GM19452 (cell line): ENCODE measurements around the gene ZBTB45.

Source experiments
- ATAC-seq: cut with Tn5 transposase; IDR thresholded peaks from one replicate; pipeline ENCODE4 v1.9.1; 2021; ENCODE audit not compliant: unreplicated experiment

The ZBTB45 gene

DNA sequence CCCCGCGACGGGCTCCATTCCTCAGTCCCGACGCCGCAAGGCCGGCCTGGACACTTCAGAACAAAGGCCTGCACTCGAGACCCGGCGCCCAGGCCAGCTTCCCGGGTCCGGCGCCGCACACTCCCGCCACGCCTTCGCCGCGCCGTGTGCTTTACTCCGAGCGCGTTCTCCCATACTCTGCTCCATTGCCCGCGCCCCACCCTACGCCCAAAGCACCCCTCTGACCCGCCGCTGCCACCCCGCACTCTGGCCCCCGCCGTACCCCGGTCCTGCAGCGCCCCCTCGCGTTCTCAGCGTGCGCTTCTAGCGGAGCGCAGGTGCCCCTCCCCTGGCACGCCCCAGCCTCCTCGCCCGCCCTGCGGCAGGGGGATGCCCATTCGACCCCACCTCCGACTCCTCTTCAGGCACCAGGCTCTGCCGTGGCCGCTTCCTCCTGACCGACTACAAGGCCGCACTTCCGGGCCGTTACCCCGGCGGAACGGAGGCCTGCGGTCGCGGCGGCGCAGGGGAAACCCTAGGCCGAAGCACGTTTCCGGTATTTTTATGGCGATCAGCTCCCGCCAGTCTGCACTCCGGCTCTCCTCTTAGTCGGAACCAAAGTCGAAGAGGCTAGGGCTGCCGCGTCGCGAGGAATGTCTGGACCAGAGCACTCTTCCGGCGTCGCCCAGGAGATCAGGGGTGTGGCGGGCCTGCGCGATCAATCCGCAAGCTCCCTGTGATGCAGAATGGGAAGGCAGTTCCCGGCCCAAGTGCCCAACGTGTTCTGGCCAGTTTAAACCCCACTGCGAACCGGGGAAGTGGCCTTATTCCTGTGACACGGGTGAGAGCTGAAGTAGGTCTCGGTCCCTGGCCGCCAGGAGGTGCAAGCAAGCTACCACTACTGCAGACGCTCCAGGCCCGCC lies at the start of gene ZBTB45:
ZBTB45 (minus strand) TSS at position 456 of the 902 bp plus-strand sequence. CDS start 2,137 bp downstream, outside the sequence.
- peak; percentile 85 for ATAC-seq

DNA sequence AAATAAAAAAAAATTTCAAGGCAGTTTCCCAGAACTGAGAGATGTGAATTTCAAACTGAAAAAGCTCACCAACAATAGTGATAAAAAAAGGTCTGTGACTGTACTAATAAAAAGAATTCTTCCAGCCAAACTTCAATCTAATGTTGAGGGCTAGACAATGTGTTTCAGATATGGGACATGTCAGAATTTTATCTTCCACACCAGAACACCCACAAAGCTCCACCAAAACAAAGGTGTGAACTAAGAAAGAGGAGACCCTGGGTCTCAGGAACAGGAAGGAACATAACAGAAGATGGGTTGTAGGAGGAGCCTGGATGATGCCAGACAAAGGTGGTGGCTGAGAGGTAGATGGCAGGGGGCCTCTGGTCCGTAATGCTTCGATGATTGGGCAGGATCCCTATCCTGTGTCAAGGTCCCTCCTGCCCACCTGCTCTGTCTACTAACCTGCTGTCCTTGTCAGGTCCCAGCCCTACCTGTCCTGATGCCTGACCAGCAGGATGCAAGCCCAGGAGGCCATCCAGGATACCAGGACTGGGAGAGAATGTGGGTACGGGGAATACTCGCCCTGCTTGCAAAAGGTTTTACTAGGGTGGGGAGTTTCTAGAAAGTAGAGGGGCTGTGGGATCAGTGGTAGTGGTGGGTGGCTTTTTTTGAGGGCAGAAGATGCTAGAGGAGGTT lies 49.0 kb upstream of the ZBTB45 start:
- ATAC-seq = no peak

DNA sequence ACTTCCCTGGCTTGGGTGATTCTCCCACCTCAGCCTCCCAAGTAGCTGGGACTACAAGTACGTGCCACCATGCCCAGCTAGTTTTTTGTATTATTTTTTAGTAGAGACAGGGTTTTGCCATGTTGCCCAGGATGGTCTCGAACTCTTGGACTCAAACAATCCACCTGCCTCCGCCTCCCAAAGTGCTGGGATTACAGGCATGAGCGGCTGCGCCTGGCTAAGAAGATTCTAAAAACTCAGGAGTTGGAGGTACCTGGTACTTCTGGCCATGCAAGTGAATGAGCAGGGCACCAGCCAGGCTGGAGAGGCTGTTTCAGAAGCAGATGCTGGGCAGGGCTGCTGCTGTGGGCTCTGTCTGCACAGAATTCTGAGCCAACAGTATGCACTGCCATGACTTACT lies 47.4 kb upstream of the ZBTB45 start:
- ATAC-seq = no peak

DNA sequence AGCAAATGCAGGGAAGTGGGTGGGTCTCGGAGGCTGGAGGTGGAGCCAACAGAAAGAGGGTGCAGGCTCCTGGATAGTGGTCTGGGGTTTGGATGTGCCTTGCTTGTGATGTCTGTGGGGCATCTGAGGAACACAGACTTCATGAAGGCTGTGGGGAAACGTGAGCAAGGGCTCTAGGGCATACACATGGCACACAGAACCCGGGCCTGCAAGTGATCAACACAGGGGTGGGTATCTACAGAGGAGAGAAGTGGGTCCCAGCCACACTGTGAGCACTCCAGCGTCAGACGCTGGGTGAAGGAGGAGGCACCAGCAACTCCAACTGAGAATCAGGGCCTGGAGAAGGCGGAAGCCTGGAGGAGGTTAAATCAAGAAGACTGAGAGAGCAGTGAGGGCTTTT lies 44.2 kb upstream of the ZBTB45 start:
- ATAC-seq = no peak

DNA sequence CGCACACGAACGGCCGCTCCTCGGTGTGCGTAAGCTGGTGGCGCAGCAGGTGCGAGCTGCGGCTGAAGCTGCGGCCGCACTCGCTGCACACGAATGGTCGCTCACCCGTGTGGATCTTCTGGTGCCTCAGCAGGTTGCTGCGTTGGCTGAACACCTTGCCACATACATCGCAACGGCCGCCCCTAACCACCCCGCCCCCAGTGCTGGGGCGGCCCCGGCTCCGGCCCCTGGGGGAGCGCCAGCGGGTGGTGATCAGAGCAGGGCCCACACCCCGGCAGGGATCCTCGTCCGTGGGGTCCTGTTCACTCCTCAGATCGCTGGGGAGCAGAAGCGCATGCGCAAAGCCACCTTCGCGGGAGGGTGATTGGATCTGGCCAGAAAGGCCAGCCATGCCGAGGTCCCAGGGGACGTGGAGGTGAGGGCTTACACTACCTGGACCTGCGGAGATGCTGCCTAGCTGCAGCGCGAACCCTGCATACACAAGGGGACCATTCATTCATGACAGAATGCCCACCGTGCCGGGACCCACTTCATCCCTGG lies 43.5 kb upstream of the ZBTB45 start:
- no peak for ATAC-seq

DNA sequence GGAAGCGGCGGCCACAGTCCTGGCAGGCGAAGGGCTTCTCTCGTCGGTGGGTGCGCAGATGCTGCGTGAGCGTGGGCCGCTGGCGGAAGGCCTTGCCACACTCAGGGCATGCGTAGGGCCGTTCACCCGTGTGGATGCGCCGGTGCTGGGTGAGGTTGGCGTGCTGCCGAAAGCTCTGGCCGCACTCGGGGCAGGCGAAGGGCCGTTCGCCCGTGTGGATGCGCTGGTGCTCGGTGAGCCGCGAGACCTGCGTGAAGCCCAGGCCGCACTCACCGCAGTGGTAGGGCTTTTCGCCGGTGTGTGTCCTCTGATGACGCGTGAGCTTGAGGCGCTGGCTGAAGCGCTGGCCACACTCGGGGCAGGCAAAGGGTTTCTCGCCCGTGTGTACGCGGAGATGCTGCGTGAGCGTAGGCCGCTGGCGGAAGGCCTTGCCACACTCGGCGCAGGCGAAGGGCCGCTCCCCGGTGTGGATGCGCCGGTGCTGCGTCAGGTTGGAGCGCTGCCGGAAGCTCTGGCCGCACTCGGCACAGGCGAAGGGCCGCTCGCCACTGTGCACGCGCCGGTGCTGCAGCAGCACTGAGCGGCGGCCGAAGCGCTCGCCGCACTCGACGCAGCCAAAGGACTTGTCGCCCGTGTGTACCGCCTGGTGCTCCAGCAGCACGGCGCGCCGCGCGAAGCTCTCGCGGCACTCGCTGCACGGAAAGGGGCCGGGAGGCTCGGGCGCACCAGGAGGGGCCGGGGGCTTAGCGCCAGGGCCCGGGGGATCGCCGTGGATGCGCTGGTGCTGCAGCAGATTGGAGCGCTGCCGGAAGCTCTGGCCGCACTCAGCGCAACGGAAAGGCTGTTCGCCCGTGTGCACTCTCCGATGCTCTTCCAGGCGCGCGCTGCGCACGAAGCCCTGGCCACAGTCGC lies 42.8 kb upstream of the ZBTB45 start:
- no peak for ATAC-seq

DNA sequence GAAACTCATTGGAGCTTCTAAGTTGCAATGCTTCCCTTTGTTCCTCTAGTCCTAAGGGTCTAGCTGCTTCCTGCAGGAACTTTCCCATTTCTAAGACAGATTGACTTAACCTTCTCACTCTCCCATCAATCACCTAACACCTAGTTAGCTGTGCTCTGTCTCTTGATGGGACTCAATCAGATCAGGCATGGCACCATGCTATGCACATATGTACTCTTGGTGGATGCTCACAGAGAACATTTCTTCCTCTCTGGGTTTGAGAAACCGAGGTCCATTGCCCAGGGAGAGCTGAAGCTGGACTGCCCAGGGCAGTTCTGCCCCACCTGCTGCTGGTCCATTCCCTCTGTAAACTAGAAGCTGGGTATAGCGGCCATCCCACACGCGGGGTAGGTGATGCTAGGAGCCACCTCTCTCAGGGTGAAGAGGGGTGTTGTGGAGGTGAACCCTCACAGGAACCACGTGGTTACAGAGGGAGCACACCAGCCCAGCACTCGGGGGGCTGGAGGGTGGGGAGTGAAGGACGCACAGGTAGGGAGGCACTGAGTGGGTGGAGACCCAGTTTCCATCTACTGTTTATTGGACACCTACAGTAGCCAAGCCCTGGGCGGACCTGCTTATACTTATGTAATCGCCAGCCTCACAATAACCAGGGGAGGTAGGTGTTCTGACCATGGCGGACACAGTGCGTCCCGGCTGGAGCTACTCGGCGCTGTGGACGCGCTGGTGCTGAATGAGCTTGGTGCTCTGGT lies 41.9 kb upstream of the ZBTB45 start:
- no peak for ATAC-seq

DNA sequence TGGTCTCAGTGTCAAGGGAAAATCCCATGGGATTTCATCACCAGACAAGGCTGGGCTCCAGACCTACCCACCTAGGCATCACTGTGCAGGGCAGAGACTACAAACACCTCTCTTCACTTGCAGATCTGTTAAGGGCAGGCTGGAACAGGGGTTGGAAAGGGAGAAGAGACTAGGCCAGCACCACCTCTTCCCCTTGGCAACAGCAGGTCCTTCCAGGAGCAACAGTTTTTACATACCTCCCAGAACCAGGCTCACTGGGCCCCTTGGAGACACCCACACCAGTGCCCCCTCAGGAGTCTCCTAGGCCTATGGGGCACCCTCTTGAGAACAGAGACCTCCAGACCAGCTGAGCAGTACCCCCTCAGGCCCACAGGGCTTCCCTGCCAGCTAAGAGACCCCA lies 41.3 kb upstream of the ZBTB45 start:
- no peak for ATAC-seq

DNA sequence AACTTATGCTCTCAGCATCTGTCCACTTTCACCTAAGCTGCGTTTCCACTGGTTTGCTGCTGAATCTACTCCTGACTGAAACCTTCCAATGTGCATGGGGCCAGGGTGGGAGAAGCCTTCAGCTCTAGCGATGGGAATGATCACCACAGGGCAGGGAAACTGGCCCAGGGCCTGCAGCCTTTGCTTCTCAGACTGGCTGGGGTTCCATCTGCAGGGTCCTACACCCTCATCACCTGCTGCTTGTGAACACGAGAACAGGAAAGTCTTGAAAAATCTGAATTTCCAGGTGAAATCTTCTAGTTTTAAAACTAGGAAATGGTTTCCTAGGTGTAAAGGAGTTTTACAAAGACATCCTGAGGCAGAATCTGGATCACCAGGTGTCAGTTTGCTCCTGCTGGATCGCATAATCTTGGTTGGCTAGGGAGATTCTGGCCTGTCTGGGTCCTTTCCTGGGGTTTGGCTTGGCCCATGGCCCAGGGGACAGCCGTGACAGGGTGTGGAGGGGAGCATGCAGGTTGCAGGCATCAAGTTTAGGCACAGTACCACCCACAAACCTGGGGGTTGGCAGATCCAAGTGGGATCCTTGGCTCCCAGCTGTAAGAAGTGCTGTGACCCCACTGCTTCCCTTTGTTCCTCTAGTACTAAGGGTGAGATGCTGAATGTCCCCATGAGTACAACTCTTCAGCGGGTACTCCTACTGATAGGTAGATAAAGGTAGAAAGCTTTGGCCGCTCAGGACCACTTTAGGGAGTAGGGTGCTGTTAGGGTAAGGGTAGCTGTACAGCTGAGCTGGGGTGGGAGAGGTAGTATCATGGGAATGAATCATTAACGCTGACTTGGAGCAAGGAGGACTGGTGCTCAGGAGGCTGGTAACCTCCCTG lies 40.6 kb upstream of the ZBTB45 start:
- ATAC-seq = no peak

DNA sequence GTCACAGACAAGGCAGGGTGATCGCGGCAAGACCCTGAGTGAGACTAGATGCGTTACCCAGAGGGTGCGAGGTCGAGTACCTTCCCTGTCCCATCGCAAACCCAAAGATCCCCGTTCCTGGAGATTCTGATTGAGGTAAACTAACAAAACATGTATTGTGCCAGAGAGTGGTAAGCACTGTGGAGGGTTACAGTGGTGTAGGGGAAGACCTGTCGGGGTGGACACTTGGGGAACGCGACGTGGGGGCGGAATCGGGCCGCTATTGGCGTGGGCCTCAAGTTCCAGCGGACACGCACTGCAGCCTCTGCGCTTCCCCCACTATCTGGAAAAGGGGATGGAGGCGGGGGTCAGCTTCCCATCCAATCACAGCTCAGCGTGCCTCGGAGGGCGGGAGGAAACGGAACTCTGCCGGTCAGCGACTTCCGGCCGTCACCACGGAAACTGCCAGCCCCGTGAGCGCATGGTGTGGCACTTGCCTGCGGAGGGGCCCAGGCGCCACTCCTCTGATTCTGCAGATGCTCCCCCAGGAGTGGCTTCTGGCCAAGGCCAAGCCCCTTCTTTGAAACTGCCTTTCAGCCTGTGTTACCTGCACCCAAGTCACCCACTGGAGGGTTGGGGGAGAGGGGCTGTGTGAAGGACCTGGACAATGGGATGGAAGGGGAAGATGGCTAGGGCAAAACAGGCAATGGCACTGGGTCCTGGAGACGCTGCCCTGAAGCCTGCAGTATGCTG lies 39.8 kb upstream of the ZBTB45 start:
- ATAC-seq = no peak

DNA sequence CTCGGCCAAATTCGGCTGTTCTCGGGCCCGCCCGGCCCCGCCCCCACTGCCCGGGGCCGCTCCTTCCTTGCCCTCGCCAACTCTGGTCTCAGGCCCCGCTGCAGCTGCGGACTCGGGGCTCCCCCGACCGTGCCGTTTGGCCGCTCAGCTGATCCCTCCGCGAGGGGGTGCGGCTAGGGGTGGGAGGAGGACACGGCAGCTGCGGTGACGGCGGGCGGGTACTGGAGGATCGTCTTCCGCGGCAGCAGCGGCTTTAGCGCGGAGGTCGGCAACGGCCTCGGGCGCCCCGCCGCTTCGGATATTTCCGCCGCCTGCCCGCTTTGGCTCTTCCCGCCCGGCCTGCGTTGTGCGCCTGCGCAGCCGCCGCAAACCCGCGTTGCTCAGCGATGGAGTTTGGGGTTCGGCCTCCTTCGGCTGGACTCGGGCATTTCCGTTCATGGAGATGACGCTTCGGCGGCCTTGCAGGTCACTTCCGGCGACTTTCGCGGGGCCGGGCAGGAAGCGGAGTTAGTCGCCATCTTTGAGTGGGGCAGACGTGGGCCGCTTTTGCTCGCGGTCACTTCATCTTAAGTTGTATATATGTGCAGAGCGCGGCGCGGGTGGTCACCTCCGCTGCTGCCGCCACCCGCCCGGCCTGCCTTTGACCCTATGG lies 39.1 kb upstream of the ZBTB45 start:
- ATAC-seq = peak; percentile 64

DNA sequence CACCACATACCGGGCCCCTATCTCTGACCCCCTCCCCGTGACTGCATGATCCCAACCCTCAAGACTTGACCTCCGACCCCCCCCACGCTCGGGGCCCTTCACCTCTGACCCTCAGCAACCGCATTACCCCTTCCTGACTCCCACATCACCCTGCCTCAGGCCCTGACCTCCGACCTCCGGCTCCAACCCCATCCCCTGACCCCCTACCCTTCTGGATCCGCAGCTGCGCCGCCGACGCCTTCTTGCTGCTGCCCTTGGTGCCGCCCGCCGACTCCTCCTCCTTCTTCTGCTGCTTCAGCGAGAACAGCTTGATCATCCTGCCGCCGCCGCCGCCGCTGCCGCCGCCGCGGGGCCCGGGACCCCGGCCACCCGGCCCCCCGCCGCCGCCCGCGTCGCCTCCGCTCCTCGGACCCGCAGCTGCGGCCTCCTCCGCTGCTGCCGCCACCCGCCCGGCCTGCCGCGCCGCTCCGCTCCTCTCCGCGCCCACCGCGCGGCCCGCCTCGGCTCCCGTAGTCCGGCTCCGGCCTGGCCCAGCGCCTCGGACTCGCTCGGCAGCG lies 38.5 kb upstream of the ZBTB45 start, which contains the start of gene UBE2M:
UBE2M (minus strand) TSS at position 546 of the 557 bp plus-strand sequence; CDS start at position 316, 230 bp downstream.
- ATAC-seq = peak; percentile 0

DNA sequence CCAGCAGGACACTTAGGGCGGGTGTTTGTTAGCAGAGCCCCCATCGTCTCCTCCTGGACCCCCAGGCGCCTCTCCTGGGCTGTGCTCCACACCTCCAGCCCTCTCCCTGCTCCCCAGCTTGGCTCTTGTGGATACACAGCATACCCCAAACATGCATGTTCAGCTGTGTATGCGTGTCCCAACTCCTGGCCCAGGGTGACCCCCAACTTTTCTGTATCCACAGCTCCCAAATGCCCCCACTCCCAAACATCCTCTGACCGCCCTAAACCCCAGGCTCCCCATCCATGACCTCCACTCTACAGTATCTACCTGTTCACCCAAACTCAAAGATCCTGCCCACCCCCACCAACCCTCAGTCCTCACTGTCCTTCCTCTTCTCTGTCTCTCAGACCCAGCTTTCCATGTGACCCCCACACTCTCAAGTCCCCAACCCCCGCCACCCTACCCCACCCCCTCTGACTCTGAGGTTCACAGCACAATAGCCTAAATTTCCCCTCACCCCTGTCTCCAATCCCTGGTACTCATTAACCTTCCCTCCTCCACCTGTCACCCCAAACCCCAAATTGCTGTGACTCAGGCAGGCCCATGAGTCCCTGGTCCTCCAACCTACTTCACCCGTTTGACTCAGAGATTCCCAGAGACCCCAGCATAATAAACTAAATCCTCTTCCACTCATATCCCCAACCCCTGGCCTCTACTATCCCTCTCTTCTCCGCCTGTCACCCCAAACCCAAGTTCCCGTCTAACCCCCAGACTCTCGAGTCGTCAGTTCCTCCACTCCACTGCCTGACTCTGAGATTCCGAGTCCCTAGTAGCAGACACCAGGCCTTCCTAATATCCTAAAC lies 37.8 kb upstream of the ZBTB45 start:
- ATAC-seq = no peak

DNA sequence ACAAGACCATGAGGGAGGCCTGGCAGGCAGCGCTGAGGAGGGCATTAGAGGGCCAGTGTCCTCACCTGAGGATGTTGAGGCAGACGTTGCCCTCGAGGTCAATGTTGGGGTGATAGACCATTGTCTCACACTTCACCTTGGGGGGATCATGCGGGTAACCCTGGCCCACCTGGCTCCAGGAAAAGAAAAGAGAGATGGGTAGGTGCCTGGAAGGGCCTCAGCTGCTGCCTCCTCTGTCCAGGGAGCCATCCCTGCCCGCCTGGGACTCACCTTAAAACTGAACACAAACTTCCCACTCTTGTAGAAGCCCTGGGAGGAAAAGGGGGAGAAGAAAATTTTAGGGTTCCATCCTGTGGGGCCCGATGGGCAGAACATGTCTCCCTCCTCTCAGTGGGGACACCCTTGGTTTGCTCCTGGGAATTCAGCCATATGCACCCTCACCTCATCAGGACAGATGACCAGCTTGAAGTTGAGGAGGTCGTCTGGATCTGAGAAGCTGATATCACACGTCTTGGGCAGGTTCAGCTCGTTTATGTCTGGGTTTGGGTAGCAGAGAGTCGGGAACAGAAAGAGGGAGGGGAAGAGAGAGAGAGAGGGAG lies 37.1 kb upstream of the ZBTB45 start:
- no peak for ATAC-seq

DNA sequence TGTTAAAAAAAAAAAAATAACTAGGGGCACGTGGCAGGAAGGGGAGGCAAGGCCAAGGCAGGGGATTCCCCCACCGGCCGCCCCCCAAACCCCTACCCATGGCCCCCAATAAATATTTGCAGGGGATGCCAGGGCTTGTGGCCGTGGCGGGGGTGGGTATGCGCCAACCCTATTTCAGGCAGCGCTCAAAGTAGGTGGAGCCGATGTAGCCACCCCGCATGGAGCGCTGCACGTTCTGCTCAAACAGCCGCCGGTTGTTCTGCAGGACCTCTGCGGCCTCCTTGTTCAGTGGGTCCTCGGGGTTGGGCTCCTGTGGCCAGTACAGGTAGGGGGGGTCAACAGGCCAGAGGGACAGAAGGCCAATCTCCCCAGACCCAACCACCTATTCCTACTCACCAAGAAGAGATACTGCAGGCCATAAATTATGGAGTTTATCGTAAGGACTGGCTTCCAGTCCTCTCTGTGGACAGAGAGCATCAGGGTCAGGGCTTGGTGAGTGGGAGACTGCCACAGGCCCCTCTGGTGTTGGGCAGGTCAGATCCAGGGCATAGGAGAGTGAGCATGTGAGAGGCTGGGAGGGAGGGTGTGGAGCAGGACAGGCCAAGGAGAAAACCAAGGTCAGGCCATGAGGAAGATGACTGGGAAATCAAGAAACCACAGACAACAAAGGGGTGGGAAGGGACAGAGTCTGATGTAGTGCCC lies 36.5 kb upstream of the ZBTB45 start:
- ATAC-seq = no peak
